ENCODE data around the gene ATF6B.
"Not testable (repeated sequence)": the region's sequence is repeated elsewhere in the genome, so short reads cannot be mapped to it uniquely, and the experiment has no call there.

ATF6B gene

GRCh38 chr6:32107406-32107805, 20.6 kb downstream of the ATF6B start:
- DNase-seq: no peak

DNA sequence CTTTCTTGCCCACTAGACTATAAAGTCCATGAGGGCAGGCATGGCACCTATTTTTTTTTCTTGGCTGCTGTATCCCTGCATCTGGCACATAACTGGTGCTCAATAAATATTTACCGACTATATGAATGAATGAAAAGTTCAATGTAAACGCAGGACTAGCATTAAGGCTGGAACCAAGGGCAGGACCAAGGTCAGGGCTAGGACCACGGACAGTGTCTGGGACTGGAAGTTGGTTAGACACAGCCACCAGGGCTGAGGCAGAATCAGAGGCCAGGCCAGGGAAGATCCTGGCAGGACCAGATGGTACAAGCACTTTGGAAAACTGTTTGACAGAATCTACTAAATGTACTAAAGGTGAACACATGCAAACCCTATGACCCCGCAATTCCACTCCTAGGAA, 22.6 kb downstream of the ATF6B start:
- no peak for DNase-seq

- no peak for DNase-seq
Measured at GRCh38 chr6:32102255-32102654, 25.8 kb downstream of the ATF6B start.

DNA sequence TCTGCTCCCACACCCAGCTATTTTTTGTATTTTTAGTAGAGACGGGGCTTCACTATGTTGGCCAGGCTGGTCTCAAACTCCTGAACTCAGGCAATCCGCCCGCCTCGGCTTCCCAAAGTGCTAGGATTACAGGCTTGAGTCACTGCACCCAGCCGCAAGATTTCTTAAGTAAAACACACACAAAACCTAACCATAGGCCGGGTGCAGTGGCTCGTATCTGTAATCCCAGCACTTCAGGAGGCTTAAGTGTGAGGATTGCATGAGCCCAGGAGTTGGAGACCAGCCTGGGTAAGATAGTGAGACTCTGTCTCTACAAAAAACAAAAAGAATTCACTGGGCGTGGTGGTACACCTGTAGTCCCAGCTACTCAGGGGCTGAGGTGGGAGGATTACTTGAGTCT, 27.8 kb downstream of the ATF6B start:
- DNase-seq: not testable (repeated sequence)

- no peak for DNase-seq
Measured at GRCh38 chr6:32097364-32097763, 30.7 kb downstream of the ATF6B start.

- DNase-seq: no peak
Measured at GRCh38 chr6:32096394-32097258, 31.4 kb downstream of the ATF6B start.

DNA sequence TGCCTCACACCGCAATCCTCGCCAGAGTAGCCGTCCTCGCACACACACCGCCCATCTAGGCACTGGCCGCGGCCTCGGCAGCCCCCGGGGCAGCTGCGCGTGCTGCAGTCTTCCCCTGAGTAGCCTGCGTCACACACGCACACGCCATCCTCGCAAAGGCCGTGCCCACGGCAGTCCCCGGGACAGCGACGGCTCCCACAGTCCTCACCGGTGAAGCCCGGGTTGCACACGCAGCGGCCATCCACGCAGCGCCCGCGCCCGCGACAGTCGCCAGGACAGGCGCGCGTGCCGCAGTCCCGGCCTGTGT, 32.0 kb downstream of the ATF6B start:
- DNase-seq: no peak

GRCh38 chr6:32095338-32096086, 32.5 kb downstream of the ATF6B start:
- no peak for DNase-seq

DNA sequence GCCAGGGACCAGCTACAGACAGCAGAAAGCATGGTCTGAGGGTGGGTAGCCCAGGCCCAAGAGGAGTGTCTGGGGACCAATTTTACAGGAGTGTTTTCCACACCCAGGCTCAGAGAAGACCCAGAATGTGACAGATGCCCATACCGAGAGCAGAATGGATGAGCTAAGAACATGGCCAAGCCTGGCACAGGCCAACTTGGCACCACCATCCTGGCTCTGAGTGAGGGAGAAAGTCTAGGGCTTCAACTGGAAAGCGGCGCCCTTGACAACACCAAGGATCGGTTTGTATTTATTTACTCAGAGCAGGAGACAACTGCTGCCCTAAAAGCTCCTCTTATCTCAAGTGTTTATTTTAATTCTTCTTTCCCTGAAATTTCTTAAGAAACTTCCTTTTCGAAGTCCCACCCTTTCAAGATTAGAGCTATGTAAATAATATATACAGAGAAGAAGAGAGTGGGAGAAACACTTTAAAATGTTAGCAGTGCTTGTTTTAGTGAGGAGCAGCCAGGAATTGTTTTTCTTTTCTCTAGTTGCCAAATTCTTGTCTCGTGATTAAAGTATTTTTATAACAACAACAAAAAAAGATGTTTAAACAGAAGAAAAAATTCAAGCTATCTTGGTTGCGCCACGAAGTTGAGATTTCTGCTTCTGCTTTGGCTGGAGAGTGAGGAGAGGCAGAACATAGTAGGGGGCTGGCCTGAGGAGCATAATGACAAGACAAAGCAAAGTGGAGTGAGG, 35.1 kb downstream of the ATF6B start:
- peak; percentile 24 for DNase-seq

DNA sequence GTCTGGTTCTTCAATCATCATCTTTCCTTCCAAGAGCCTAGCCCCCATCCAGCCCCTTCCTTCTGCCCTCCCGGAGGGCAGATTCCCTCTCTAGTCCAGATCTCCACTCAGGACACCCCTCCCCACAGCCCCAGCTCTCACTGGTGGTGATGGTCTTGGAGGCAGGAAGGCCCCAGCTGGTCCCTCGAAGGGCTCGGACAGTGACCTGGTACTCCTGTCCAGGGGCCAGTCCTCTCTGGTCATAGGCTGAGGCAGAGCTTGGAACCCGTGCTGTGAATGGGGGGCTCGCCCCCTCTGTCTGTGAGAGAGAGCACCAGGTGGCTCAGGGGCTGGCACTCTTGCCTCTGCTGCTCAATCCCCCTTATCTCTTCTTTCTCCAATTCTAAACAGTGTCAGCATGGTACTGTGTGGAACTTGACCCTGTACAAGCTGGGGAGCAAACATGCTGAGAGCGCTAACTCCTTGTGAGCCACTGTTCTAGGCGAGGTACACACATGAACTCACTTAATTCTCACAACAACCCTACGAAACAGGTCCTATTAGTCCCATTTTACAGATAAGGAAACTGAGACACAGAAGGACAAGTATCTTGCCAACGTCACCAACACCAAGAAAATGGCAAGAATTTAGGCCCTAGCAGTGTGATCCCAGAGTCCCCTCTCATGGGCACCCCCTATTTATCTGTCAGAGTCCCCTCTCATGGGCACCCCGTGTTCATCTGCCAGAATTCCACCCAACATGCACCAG, 38.8 kb downstream of the ATF6B start:
- DNase-seq: no peak

DNA sequence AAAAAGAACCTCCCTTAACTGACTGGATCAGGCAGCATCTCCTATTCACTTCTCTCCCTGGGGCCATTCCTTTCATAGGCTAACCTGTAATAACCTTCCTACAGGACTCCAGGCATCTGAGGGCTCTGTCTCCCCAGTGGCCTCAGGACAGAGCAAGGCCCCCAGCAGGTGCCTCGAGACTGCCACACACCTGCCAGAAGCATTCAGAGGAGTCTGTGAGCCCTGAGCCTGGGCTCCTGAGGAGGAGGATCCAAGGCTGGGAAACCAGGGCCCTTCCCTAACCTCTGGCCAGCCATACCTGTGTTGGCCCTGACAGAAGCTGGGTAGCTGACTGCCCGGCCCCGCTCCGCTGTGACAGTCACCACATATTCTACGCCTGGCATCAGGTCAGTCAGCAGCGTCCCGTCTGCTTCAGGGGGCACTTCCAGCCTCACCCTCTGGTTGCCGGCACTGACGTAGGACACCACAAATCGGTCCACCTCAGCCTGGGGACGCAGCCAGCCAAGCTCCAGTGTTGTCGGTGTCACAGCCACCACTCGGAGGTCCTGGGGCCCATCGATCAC, 39.5 kb downstream of the ATF6B start:
- DNase-seq: no peak

- DNase-seq: peak; percentile 55
Measured at GRCh38 chr6:32087574-32088486, 40.2 kb downstream of the ATF6B start.

DNA sequence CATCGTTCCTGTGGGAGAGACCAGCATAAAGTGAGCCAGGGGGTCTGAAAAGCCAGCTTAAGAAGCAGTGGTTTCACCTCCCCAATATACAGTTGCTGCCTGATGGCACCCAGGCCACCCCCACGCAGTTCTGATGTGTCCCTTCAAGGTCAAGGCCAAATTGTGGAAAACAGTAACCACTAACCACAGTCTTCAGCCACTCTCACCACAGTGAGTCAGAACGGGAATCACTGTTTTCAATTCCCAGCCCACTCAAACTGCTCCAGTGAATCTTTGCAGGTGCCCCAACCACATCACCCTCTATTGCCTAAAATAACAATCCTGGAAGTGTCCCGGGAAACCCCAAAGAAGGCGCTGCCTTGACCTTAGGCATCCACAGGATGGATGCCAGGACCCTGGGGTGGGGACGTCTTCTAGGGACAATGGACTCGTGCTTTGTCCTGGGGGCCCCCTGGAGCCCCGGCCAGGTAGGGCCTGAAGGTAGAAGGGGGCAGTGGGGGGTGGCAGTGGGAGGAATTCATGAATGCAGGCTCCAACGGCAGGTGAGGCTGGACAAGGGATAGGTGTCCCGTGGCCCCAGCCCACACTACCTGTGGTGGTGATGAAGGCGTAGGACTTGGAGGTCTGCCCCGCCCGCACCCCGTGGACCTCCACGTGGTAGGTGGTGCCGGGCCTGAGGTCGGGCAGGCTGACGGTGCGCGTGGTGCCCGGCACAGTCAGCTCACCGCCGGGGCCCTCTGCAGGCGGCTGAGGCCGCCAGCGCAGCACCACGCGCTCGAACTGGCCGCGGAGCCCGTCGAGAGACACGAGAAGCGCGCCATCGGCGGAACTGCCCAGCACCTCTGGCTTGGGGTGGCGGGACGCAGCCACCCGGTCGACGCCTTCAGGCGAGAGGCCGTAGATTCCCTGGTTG, 41.1 kb downstream of the ATF6B start:
- DNase-seq: peak; percentile 63

GRCh38 chr6:32085759-32086459, 42.1 kb downstream of the ATF6B start:
- no peak for DNase-seq

DNA sequence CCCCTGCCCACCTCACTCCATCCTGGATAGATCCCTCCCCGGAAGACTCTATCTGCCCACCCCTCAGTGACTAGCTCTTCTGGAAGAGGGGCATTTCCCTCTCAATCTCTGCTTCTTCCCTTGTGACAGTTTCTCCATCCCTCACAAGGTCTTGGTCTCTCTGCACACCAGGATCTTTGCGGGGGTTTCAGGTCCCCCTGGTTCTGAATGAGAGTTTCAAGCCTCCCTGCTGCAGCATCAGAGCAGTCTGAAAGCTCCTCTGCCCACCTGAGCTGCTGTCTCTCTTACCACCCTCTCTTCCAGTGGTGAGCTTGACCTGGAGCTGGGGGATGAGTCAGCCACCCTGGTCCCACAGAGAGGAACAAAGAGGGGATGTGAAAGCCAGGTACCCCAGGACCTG, 43.3 kb downstream of the ATF6B start:
- no peak for DNase-seq

GRCh38 chr6:32083812-32084768, 44.0 kb downstream of the ATF6B start:
- no peak for DNase-seq

DNA sequence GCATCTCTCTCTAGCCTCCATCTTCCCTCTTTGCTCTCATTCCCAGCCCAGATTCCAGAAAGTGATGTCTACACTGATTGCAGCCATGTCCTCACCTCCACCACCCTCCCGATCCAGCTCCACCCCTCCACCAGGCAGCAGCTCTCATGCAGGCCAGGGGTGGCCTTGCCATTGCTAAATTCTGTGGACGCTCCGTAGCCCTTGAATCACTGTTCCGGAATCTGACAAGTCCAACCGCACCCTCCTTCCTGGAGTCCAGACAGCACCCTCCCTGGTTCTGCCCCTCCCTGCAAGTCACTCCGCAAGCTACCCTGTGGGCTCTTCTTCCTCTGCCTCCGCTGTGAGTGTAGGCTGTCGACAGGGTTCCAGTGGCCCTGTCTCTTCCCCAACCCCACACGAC, 45.1 kb downstream of the ATF6B start:
- peak; percentile 62 for DNase-seq

DNA sequence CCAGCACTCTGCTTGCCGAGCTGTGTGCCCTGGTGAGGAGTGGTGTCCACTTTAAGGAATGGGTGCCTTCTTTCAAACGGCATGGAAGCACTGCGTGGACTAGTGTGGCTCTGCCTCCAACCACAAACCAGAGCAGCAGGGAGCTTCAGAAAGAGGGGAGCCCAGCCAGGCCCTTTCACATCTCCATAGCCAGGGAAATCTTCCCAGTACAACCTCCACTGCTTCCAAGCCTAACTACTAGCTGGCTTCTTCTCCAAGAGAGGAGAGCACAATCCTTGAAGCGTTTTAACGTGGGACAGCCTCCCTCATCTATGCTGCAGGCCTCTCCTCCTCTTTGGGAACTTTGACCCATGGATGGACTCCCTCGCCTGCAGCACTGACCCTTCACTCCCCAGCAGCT, 45.6 kb downstream of the ATF6B start:
- no peak for DNase-seq

Measured in fibroblast of skin of abdomen (primary cell).